IPS-18c (cell line): ENCODE data around the gene ROS1.

Experiments
- H3K4me3 ChIP-seq: 2 replicates; pipeline ENCODE4 v1.7.0; 2013; ENCODE audit warnings: low read depth, mild to moderate bottlenecking, low read length, moderate library complexity; ENCODE audit not compliant: insufficient read depth
- H3K9me3 ChIP-seq: one replicate; pipeline ENCODE4 v1.6.1; 2013; ENCODE audit warnings: mild to moderate bottlenecking, low read length, moderate library complexity; ENCODE audit not compliant: control insufficient read depth, insufficient read depth

The ROS1 gene

DNA sequence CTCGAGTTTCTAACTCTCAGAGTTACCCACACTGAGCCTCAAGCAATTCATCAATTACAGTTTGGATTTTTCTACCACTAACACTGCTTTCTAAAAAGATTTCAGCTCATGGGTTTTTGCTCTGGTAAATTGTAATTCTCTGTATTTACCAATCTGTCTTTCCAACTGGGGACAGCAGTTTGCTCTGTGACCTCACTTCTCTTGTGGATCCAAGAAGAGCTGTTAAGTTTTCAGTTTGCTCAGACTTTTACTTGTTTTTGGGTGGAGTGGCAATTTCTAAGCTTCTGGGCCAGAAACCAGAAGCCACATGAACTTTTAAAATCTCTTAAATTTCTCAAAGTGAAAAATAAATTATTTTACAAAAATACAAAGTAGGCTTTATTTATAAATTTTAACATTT is 74.2 kb downstream of the ROS1 start:
- H3K4me3 ChIP-seq: no peak overlapping the region
- H3K9me3 ChIP-seq: no peaks in the 10 kb centered on the region

DNA sequence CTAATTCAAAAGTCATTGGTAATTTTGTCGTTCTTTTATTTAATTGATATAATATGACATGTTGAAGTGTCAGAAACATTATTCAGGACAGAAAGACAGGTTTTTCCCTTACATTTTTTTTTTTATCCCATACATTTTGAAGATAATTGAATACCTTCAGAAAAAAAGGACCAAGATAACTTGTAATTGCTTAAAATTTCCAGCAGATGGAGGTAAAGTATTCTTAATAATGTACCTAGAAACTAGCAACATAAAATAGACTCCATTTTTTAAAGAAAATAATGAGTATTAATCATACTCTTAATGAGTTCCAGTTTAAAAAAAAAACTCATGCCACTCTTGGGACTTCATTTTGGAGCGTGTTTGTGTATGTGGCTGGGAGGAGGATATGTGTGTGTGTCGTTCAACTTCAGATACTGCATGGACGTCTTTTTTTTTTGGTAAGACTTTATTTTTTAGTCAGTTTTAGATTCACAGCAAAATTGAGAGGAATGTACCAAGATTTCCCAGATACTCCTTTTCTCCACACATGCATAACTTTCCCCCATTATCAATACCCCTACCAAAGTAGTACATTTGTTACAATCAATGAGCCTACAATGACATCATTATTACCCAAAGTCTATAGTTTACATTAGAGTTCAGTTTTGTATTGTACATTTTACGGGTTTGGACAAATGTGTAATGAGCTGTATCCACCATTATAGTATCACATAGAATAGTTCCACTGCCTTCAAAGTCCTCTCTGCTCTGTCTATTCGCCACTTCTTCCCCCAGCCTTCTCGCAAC is 79.4 kb downstream of the ROS1 start:
- Histone ChIP-seq H3K4me3 (no peak overlapping the region), H3K9me3 (no peaks in the 10 kb centered on the region)

DNA sequence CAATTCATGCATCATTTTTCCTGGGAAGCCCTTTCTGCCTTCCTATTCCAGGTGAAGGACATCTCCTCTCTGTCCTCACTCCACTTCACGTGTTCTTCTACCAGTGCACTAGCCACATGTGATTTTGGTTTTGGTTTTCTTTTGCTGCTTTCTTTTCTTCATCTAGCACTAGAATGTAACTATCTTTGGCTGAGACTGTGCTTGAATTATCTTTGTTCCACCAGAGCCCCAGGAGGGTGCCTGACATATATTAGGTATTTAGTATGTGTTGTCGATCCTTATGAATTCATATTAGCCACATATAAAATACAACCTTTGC is 80.5 kb downstream of the ROS1 start:
- Histone ChIP-seq H3K9me3 (no peaks in the 10 kb centered on the region), H3K4me3 (no peak overlapping the region)

DNA sequence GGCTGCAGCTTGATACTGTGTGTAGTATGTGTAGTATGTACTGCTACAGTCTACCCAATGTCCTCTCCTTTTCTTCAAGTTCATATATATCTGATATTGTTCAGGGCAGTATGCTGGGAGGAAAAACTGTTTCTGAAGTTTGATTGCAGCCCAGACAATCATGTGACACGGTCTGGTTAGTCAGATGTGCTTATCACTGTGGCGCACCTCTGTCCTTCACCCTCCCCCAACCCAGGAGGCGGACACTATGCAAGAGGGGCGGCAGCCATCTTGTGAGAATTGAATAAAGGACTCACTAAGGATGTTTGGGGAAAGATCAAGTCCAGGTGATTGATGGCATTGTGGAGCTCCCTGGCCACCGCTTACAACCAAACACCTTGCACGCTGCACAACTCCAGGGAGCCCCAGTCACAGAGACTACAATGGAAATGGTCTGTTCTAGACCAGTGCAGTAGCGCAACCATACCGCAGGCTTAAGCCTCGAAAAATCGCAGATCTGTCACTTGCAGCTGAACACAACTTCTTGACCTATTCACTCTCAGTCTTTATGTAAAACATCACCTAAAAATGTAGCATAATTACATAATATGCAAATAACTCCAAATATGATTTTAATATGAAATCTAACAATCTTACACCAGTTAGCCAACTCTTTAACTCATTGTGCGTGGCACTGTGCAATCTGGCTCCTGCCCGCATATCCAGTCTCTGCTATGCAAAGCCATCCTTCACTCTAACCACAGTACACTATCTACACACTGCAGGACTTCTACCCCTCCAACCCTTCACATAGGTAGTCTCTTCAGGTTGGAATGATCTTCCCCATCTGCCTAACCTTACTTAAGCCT is 81.1 kb downstream of the ROS1 start:
- no peak overlapping the region for H3K4me3 ChIP-seq
- no peaks in the 10 kb centered on the region for H3K9me3 ChIP-seq

DNA sequence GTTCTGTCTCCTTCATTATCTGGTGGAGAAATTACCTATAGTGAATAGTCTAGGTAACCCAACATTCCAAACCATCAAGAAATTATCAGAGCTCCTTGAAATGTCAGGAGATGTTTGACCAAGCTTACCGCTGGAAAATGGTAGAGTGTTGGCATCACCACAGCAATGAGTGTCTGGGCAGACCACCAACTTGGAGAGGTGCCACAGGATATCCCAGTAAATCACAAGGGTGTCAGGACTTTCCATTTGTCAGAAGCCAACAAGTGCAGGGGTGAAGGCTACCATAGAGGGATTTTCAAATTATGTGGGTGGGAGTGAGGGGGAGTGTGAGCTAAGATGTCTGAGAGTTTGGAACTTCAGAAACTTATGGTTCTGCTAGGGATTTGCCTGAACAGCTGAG is 87.2 kb downstream of the ROS1 start:
- no peaks in the 10 kb centered on the region for H3K9me3 ChIP-seq
- no peak overlapping the region for H3K4me3 ChIP-seq

DNA sequence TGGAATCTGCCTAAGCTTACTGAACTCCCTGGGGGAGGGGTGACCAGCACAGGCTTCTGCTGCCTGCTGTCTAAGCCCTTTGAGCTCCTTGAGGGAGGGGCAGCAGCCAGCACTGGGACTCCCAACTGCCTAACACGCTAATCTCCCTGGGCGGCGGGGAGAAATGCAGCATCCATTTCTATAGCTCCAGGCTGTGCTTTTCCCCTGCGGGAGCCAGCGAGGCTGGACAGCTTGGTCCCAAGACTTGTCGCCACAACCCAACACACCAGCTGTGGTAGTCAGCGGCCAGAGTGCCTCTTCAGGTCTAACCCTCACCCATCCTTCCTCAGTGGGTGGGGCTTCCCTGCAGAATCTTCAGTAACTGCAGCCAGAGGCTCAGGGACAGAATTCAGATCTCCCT is 95.8 kb downstream of the ROS1 start:
- Histone ChIP-seq H3K9me3 (no peaks in the 10 kb centered on the region), H3K4me3 (no peak overlapping the region)

DNA sequence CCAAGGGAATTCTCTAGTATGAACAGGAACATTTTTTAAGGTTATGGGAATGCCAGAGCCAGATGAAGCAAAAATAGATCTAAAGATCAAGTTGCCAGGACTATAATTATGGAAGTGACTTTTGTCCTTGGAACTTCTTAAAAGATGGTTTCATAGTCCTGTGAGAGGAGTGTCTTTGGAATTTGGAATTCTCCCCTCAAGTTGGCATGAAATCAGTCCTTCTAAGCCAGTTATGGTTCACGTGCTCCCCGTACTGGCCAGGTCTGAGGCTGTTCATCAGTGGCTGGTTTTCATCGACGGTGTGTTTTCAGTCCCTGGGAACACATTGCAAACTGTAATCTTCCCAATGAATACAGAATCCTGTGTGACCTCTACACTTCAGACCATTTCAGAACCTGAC is 97.2 kb downstream of the ROS1 start:
- Histone ChIP-seq H3K4me3 (no peak overlapping the region), H3K9me3 (no peaks in the 10 kb centered on the region)

DNA sequence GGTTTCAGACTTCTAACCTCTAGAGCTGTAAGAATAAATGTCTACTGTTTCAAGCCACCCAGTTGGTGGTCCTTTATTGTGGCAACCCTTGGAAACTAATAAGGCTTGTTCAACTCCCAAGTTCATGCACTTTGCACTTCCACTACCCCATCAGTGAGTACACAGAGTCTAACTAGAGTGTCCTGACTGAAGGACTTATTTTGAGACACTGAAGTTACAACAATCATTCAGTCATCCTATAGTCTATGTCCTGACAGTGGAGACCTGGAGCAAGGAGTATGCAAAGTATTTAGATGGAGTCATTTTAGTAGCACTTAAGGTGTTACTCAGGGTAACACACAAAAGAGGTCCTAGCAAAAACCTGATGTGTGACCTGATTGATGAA is 97.7 kb downstream of the ROS1 start:
- Histone ChIP-seq H3K9me3 (no peaks in the 10 kb centered on the region), H3K4me3 (no peak overlapping the region)

DNA sequence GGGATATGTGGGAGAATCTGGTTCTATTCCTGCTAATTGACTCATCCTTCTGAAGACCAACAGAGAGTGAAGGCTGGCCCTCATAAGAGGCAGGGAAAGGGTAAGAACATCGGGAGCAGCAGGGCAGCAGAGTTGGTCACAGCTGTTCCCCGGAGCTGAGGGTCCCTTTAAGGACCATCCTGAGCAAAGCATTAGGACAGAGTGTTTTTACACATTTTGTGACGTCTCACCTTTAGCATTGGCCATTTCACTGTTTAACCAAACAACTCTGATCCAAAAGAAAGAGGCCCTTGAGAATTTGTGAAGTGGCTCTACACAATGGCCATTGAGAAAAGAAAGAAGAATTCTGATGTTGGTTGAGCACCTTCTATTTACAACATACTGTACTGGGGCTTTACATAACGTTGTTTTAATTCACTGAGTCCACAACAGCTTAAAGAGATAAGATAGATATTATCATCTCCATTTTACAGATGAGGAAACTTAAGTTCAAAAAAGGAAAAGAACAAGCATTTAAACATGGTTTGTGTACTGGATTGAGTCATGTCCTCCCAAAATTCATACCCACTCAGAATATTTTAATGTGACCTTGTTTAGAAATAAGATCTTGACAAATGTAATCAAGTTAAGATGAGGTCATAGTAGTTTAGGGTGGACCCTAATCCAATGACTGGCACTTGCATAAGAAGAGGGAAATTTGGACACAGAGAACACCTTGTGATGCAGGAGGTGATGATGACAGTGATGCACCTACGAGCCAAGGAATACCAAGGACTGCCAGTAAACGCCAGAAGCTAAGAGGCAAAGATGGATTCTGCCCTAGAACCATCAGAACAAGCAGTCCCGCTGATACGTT is 98.4 kb downstream of the ROS1 start:
- no peaks in the 10 kb centered on the region for H3K9me3 ChIP-seq
- H3K4me3 ChIP-seq: no peak overlapping the region

DNA sequence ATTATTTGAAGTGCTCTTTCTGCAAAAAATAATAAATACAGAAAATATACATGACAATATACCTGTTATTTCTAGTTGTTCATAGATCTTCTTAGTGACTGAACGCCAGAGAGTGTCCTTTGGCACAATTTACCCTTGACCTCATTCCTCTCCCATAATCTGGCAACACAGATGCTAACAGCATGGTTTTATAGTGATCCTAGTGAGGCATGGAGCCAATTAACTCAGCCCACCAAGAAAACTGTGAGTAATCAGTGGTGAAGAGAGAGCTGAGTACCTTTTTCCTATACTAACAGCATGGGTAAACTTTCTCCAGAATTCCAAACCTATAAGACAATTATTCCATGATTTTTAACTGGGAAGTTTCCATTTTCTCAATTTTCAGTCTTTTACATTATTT is 99.3 kb downstream of the ROS1 start:
- Histone ChIP-seq H3K4me3 (no peak overlapping the region), H3K9me3 (no peaks in the 10 kb centered on the region)

DNA sequence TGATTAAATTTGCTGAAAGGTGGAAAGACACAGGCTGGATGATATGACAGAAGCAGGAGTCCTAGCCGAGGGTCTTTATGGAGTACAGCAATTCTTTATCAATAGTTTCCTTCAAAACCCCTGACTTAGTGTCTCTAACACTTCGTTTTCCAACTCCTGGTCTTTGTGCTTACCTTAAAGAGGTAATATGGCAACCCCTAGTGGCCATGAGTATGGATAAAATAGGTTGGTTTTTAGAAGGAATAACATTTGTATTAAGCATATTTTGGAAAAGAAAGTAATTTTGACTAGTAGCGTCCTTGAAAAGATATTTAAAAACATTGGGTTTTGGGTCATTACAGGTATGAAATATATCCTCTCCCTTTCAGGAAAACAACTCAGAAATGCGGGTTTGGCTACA is 108.5 kb downstream of the ROS1 start:
- no peaks in the 10 kb centered on the region for H3K9me3 ChIP-seq
- no peak overlapping the region for H3K4me3 ChIP-seq

DNA sequence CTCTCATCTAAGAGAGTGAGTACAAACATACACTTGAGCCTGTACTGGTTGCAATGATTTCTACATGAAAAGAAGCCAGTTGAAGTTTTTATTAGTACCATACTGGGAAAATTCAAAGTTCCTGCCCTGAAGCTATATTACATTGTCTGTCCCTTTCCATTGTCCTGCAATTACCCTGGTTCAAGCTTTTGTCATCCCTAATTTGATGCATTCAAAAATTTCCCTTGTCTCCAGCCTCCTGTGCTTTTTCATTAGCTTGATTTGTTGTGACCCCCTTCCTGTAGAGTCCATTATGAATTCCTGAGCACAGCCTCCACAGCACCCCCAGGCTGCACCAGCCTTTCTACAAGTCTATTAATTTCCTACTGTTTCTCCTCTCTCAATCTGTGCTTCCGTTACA is 114.0 kb downstream of the ROS1 start:
- Histone ChIP-seq H3K9me3 (no peaks in the 10 kb centered on the region), H3K4me3 (no peak overlapping the region)

DNA sequence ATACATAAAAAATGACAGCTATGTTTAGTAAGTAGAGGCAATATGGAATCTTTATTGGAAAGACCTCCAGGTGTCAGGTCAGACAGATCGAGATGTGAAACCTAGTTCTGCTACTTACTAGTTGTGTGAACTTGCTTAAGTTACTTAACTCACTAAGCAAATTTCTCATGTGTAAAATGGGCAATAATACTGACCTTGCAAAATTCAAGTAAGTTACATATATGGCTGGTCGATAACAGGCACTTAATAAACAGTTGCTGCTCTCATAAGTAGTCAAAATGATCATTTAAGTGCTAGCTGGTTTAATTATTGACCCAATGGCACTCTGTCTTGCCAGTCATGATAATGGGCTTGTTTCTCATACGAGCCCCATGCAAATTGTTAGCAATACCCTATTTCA is 114.4 kb downstream of the ROS1 start:
- Histone ChIP-seq H3K4me3 (no peak overlapping the region), H3K9me3 (no peaks in the 10 kb centered on the region)

DNA sequence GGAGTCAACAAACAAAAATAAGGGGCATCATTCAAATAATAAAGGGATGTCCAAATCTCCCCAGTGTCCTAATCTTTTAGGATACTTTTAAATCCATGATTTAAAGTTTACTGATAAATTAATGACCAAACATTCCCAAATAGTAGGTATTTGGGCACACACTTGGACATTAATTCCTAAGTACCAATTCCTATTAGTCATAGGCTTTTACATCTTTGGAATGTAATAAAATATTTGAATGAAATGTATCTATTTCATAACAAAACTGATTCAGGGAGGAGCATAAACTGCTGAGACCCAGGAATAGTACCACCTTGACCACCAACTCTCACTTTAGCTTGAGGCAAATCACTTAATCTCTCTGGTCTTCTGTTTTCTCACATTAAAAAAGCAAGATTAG is 116.1 kb downstream of the ROS1 start:
- no peaks in the 10 kb centered on the region for H3K9me3 ChIP-seq
- H3K4me3 ChIP-seq: no peak overlapping the region

DNA sequence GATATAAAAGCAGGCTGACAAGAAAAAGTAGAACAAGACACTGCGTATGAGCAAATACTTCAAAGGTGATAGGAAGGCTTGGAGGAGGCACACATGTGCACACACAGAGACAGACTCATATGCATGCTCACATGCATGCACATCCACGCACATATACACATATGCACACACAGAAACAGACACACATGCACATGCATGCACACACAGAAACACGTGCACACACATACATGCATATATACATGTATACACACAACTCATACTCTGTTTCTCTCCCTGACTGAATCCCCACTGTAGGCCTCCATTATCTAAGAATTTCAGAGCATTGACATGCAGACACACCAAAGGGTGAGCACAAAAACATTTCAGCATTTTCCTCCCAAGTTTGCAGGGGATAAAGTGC is 116.7 kb downstream of the ROS1 start:
- H3K9me3 ChIP-seq: no peaks in the 10 kb centered on the region
- H3K4me3 ChIP-seq: no peak overlapping the region

DNA sequence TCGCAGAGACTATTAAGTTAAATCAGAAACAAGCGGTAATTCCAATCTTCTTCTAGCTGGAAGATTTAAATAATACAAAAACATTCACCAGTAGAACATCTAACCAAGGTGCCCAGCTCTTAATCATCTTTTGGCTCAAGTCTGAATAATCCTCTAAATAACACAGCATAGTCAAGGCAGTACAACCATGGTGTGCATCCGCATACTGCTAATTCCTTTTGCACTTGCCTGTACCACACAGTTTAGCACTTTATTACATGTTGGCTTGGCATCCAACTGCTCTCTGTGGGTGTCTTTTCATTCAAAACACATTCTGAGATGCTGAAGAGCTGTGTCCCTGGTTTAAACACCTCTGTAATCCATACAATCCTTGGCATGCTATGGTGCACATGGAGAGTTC is 118.1 kb downstream of the ROS1 start:
- no peak overlapping the region for H3K4me3 ChIP-seq

DNA sequence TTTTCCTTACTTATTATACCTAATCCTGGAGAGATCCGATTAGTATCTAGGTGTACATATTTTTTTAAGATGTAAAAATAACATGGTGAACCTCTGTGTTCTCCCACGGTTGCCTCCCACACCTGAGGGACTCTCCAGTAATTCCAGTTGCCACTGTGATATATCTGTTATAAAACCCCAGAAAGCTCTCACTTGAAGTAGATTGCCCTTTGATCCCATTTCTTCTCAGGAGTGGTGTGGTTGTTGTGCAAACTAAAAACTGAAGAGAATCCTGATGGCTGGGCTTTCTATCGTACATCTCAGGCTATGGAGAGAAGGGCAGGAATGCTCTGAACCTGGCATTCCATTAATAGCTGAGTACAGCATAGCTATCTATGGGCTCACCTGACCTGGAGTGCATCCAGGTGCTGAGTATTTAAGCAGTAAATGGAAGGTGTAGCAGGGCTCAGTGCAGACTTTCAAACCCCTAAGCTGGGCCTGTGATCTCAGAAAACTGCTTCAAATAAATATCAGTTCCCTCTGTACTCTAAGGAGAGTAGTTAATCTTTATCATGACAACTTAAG is 119.4 kb downstream of the ROS1 start:
- Histone ChIP-seq H3K9me3 (no peaks in the 10 kb centered on the region), H3K4me3 (no peak overlapping the region)

More for the DNA sequence above, 118.1 kb downstream of the ROS1 start:
- H3K9me3 ChIP-seq: no peaks in the 10 kb centered on the region
